ENCODE measurements around the gene ZDHHC17.
"Not testable (repeated sequence)": the region's sequence is repeated elsewhere in the genome, so short reads cannot be mapped to it uniquely, and the experiment has no call there.

The ZDHHC17 gene

GRCh38 chr12:76763746-76764675, at the start of gene ZDHHC17:
Gene ZDHHC17 (plus strand): TSS chr12:76764115. CDS start chr12:76764237, 122 bp downstream.
- peak; percentile 77 to 87 for DNase-seq (ENCODE audit: low read depth in 2 of 2, low spot score in 1 of 2)

- DNase-seq (ENCODE audit: low read depth in 2 of 2, low spot score in 1 of 2), result no peak
Measured at GRCh38 chr12:76714415-76714814, 49.5 kb upstream of the ZDHHC17 start.

GRCh38 chr12:76714861-76715260, 49.1 kb upstream of the ZDHHC17 start:
- no peak for DNase-seq (ENCODE audit: low read depth in 2 of 2, low spot score in 1 of 2)

GRCh38 chr12:76715332-76715731, 48.6 kb upstream of the ZDHHC17 start:
- no peak for DNase-seq (ENCODE audit: low read depth in 2 of 2, low spot score in 1 of 2)

- no peak for DNase-seq (ENCODE audit: low read depth in 2 of 2, low spot score in 1 of 2)
Measured at GRCh38 chr12:76717314-76717713, 46.6 kb upstream of the ZDHHC17 start.

- no peak for DNase-seq (ENCODE audit: low read depth in 2 of 2, low spot score in 1 of 2)
Measured at GRCh38 chr12:76719171-76720041, 44.5 kb upstream of the ZDHHC17 start.

GRCh38 chr12:76720068-76720467, 43.8 kb upstream of the ZDHHC17 start:
- DNase-seq (ENCODE audit: low read depth in 2 of 2, low spot score in 1 of 2), result no peak

GRCh38 chr12:76726626-76727025, 37.3 kb upstream of the ZDHHC17 start:
- no peak for DNase-seq (ENCODE audit: low read depth in 2 of 2, low spot score in 1 of 2)

GRCh38 chr12:76732188-76732587, 31.7 kb upstream of the ZDHHC17 start:
- not testable (repeated sequence) for DNase-seq (ENCODE audit: low read depth in 2 of 2, low spot score in 1 of 2)

GRCh38 chr12:76737689-76738088, 26.2 kb upstream of the ZDHHC17 start:
- not testable (repeated sequence) for DNase-seq (ENCODE audit: low read depth in 2 of 2, low spot score in 1 of 2)

- no peak for DNase-seq (ENCODE audit: low read depth in 2 of 2, low spot score in 1 of 2)
Measured at GRCh38 chr12:76738824-76739579, 24.9 kb upstream of the ZDHHC17 start.

GRCh38 chr12:76739896-76740295, 24.0 kb upstream of the ZDHHC17 start:
- DNase-seq (ENCODE audit: low read depth in 2 of 2, low spot score in 1 of 2), result no peak

- DNase-seq (ENCODE audit: low read depth in 2 of 2, low spot score in 1 of 2), result no peak
Measured at GRCh38 chr12:76740501-76740900, 23.4 kb upstream of the ZDHHC17 start.

- no peak for DNase-seq (ENCODE audit: low read depth in 2 of 2, low spot score in 1 of 2)
Measured at GRCh38 chr12:76745343-76745742, 18.6 kb upstream of the ZDHHC17 start.

- no peak for DNase-seq (ENCODE audit: low read depth in 2 of 2, low spot score in 1 of 2)
Measured at GRCh38 chr12:76746516-76746915, 17.4 kb upstream of the ZDHHC17 start.

GRCh38 chr12:76747245-76747644, 16.7 kb upstream of the ZDHHC17 start:
- DNase-seq (ENCODE audit: low read depth in 2 of 2, low spot score in 1 of 2), result no peak

- no peak for DNase-seq (ENCODE audit: low read depth in 2 of 2, low spot score in 1 of 2)
Measured at GRCh38 chr12:76755829-76756379, 8.0 kb upstream of the ZDHHC17 start.

- DNase-seq (ENCODE audit: low read depth in 2 of 2, low spot score in 1 of 2), result no peak
Measured at GRCh38 chr12:76757694-76758093, 6.2 kb upstream of the ZDHHC17 start.

- DNase-seq (ENCODE audit: low read depth in 2 of 2, low spot score in 1 of 2), result no peak
Measured at GRCh38 chr12:76762601-76762980, 1.3 kb upstream of the ZDHHC17 start.

GRCh38 chr12:76764856-76765255, 941 bp downstream of the ZDHHC17 start:
- DNase-seq (ENCODE audit: low read depth in 2 of 2, low spot score in 1 of 2), result no peak

GRCh38 chr12:76765598-76765997, 1.7 kb downstream of the ZDHHC17 start:
- DNase-seq (ENCODE audit: low read depth in 2 of 2, low spot score in 1 of 2), result no peak
